Esophagus squamous epithelium (tissue), 5 donors: ENCODE data around the gene SRC. TPM values are rescaled to one million over a fixed set of nuclear protein-coding genes. Genes with fewer than 3 reads are reported as not detected.

Experiments
- DNase-seq: peaks from one replicate; lab custom pipeline; 2025; lab: John Stamatoyannopoulos, UW
- H3K27ac ChIP-seq, 4 donors: fragments of 200-600 bp; sonication (generic); one replicate each; pipeline ENCODE4 v1.5.1; 2016 to 2019; ENCODE audit warnings: mild to moderate bottlenecking in 1 of 4
- H3K27me3 ChIP-seq, 4 donors: fragments of 200-600 bp; sonication (generic); 1 replicate in 3 of 4; 2 replicates in 1 of 4; pipeline versions ENCODE4 v1.5.1 to v1.6.0; 2017 to 2021; ENCODE audit warnings: antibody characterized with exemption in 1 of 4
- H3K36me3 ChIP-seq, 3 donors: fragments of 200-600 bp; sonication (generic); one replicate each; pipeline ENCODE4 v1.5.1; 2016 to 2019
- H3K4me1 ChIP-seq, 3 donors: fragments of 200-600 bp; sonication (generic); one replicate each; pipeline ENCODE4 v1.5.1; 2017 to 2019
- H3K4me3 ChIP-seq, 4 donors: fragments of 200-600 bp; sonication (generic); 1 replicate in 3 of 4; 2 replicates in 1 of 4; pipeline ENCODE4 v1.5.1; 2016 to 2019; ENCODE audit warnings: mild to moderate bottlenecking in 2 of 4, moderate library complexity in 1 of 4
- H3K9me3 ChIP-seq, 3 donors: fragments of 200-600 bp; sonication (generic); one replicate each; pipeline ENCODE4 v1.5.1; 2016 to 2019
- CTCF ChIP-seq, 6 experiments: fragments of 450-650 bp in 4 of 6; fragments of 200-600 bp in 2 of 6; sonication (generic) in 2 of 6; IDR thresholded peaks; one replicate each; pipeline ENCODE4 v1.5.1; 2016 to 2019; ENCODE audit warnings: antibody characterized with exemption in 6 of 6, mild to moderate bottlenecking in 4 of 6, moderate library complexity in 4 of 6
- POLR2A ChIP-seq, 4 donors: fragments of 450-650 bp; IDR thresholded peaks; one replicate each; pipeline ENCODE4 v1.6.1; 2017; ENCODE audit warnings: antibody characterized with exemption in 4 of 4, mild to moderate bottlenecking in 4 of 4, moderate library complexity in 3 of 4
- WGBS, 2 donors: methylation state at CpG; one replicate each; pipeline ENCODE4 v1.1.5; 2018; 5-methylcytosine and 5-hydroxymethylcytosine counted together
- intact Hi-C: fragments of 100-400 bp; cut with DNase I; formaldehyde crosslinking; loops from one replicate; pipeline ENCODE4 v1.15.0; 2022
- total RNA-seq, 4 donors: library from RNA; depleted of rRNA; stranded (reverse); fragments of >200 nt; gene quantifications; one replicate each; pipeline ENCODE4 v1.1.0, GENCODE V29; 2016
- donor health status: DM: yes; HTN: yes; CAD: no.

Gene SRC
- total RNA-seq, 4 donors from 2014 or later, result 32.4 to 46.5 (median 39.0) TPM

- intact Hi-C loops, result no loop called here
- Histone ChIP-seq H3K36me3 (peaks cover 0 to 62% (median 0%) of the 10 kb centered on the region in 3 donors), H3K4me1 (peaks cover 13 to 78% (median 15%) of the 10 kb centered on the region in 3 donors), H3K27me3 (no peaks in the 10 kb centered on the region), H3K9me3 (no peaks in the 10 kb centered on the region), H3K4me3 (no peak overlapping the region), H3K27ac (no peak overlapping the region)
- 84 to 94% methylated on average over 4 to 12 of the region's 24 CpGs for WGBS, 2 donors
- no peak for DNase-seq
- TF ChIP-seq POLR2A (IDR thresholded peaks at IDR 0.05) (no peak), CTCF (IDR thresholded peaks at IDR 0.05) (no peak)
Observed at GRCh38 chr20:37363221-37364012, 17.5 kb downstream of the SRC start.

DNA sequence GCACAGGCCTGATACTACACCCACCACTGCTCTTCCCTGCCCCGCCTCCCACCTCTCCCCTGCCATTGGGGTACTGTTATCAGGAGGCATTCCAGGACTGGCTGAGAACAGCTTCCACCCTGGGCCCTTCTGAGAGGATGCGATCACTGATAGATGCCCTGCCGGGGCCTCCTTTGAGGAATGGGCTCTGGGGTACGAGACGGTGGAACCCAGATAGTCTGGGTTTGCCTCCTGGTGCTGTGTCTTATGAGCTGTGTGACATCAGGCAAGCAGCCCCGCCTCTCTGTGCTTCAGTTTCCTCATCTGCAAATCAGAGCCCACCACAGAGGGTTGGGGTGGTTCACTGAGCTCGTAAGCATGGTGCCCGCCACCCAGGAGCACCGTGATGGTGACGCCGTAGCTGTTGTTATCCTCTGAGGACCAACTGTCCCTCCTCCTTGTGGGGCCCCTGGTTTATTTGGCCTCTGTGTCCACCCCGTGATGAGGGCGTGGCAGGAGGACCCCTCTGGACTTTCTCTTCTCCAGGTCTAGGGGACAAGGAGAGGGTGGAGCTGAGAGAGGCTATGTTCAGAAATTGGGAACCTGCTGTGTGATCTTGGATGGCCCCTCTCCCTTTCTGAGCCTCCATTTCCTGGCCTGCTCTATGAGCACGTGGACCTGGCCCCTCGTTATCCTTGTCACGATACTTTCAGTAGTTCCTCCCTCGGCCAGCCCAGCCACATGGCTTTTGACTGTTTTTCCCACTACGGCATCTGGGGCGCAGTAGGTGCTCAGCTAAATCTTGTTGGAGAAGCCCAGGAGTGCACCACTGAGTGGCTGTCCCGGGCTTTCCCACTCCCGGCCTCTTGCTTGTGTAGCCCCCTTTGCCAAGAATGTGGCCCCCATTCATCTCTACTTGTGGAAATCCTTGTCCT, 18.3 kb downstream of the SRC start:
- no peak for DNase-seq
- no peak overlapping the region for H3K4me3 ChIP-seq
- peak overlapping the region in 1 of 4 donors; percentile 6 for H3K27ac ChIP-seq
- TF ChIP-seq CTCF (IDR thresholded peaks at IDR 0.05) (no peak), POLR2A (IDR thresholded peaks at IDR 0.05) (no peak)
- H3K9me3 ChIP-seq, result no peaks in the 10 kb centered on the region
- intact Hi-C loops, result no loop called here
- H3K36me3 ChIP-seq, result peaks cover 0 to 62% (median 0%) of the 10 kb centered on the region in 3 donors
- no peaks in the 10 kb centered on the region for H3K27me3 ChIP-seq
- peaks cover 6 to 70% (median 6%) of the 10 kb centered on the region in 3 donors for H3K4me1 ChIP-seq
- 89 to 90% methylated on average over 9 to 15 of the region's 21 CpGs for WGBS, 2 donors

DNA sequence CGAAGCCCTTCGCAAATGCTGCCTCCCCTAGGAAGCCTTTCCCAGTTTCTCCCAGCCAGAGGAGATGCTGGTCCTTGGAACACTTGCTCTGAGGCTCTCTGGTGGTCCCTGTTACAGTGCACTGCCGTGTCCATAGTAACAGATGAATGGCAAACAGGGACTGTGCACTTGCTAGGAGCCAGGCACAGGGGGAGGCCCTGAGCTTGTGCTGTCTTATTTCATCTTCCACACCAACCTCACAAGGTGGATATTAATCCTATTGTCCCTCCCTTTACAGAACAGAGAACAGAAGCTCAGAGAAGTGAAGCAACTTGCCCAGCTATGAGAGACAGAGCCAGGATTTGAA, 19.0 kb downstream of the SRC start:
- intact Hi-C loops, result no loop called here
- WGBS, 2 donors, result 72 to 91% methylated on average over 2 to 3 of the region's 3 CpGs
- Histone ChIP-seq H3K27ac (peak overlapping the region in 1 of 4 donors; percentile 6), H3K27me3 (no peaks in the 10 kb centered on the region), H3K9me3 (no peaks in the 10 kb centered on the region), H3K4me1 (peaks cover 0 to 63% (median under 1%) of the 10 kb centered on the region in 3 donors), H3K4me3 (no peak overlapping the region), H3K36me3 (peaks cover 0 to 65% (median 0%) of the 10 kb centered on the region in 3 donors)
- no peak for DNase-seq
- TF ChIP-seq CTCF (IDR thresholded peaks at IDR 0.05) (no peak), POLR2A (IDR thresholded peaks at IDR 0.05) (no peak)

DNA sequence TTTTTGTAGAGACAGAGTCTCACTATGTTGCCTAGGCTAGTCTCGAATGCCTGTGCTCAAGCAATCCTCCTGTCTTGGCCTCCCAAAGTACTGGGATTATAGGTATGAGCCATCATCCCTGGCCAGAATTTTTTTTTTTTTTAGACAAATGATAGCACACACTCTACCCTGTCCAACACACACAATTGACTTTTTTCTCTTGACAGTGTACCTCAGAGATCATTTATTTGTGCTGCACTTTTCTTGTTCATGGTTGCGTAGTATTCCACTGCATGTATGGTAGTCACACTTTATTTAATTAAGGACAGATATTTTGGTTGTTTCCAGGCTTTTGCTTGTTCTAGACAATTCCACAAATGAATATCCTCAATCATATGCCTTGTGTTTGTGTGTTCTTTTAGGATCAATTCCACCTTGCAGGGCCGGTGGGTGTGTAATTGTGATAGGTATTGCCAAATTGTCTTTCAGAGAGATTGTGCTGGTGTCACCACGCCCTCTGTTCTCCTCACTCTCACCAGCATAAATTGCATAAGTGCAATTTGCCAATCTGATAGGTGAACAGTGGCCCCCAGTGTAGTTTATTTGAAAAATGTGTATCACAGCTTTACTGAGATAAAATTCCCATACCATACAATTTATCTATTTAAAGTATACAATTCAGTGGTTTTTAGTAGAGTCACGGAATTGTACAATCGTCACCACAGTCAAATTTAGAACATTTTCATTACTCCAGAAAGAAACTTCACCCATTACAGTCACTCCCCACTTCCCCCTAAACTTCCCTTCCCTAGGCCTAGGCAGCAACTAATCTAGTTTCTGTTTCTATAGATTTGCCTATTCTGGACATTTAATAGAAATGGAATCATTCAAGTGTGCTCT, 20.1 kb downstream of the SRC start:
- TF ChIP-seq CTCF (IDR thresholded peaks at IDR 0.05), result no peak
- TF ChIP-seq POLR2A (IDR thresholded peaks at IDR 0.05), result no peak
- Histone ChIP-seq H3K27ac (peak overlapping the region in 2 of 4 donors; percentile 2 to 45), H3K36me3 (peaks cover 0 to 76% (median 0%) of the 10 kb centered on the region in 3 donors), H3K4me1 (peaks cover 0 to 52% (median 0%) of the 10 kb centered on the region in 3 donors), H3K27me3 (no peaks in the 10 kb centered on the region), H3K9me3 (no peaks in the 10 kb centered on the region), H3K4me3 (no peak overlapping the region)
- DNase-seq, result no peak
- intact Hi-C loops, result no loop called here
- WGBS, 2 donors, result 70 to 82% methylated on average over 6 of the region's 6 CpGs
